Loucy (cell line): ENCODE data around the gene MCM8.

ENCODE experiments used
- H2AFZ ChIP-seq: fragments of 200-600 bp; sonication (generic); 2 replicates; pipeline ENCODE4 v1.6.0; 2016; ENCODE audit warnings: antibody characterized with exemption, mild to moderate bottlenecking, low read length, moderate library complexity
- H3F3A ChIP-seq: fragments of 200-600 bp; 2 replicates; pipeline ENCODE4 v1.6.0; 2016; ENCODE audit warnings: antibody characterized with exemption, low read depth, mild to moderate bottlenecking
- H3K27me3 ChIP-seq: fragments of 200-600 bp; sonication (generic); 2 replicates; pipeline ENCODE4 v1.6.1; 2014; ENCODE audit warnings: low read length, mild to moderate bottlenecking; ENCODE audit not compliant: insufficient read depth, poor library complexity, severe bottlenecking
- H3K36me3 ChIP-seq: fragments of 200-600 bp; sonication (generic); 2 replicates; pipeline ENCODE4 v1.6.1; 2016; ENCODE audit warnings: low read length; ENCODE audit not compliant: insufficient read depth
- H3K4me1 ChIP-seq: fragments of 200-600 bp; sonication (generic); 2 replicates; pipeline ENCODE4 v1.5.1; 2014; ENCODE audit warnings: low read length, mild to moderate bottlenecking; ENCODE audit not compliant: insufficient read depth, poor library complexity, severe bottlenecking
- H3K4me2 ChIP-seq: fragments of 200-600 bp; sonication (generic); 2 replicates; pipeline ENCODE4 v1.6.0; 2014; ENCODE audit warnings: antibody characterized with exemption, low read length, low read depth, mild to moderate bottlenecking; ENCODE audit not compliant: poor library complexity, severe bottlenecking
- H3K4me3 ChIP-seq: fragments of 200-600 bp; sonication (generic); 2 replicates; pipeline ENCODE4 v1.5.1; 2014; ENCODE audit warnings: low read length, mild to moderate bottlenecking, mixed read lengths; ENCODE audit not compliant: poor library complexity, severe bottlenecking
- H3K79me2 ChIP-seq: fragments of 200-600 bp; sonication (generic); 2 replicates; pipeline ENCODE4 v1.6.1; 2014; ENCODE audit warnings: low read length; ENCODE audit not compliant: insufficient read depth
- H3K9ac ChIP-seq: fragments of 200-600 bp; sonication (generic); 2 replicates; pipeline ENCODE4 v1.6.0; 2014; ENCODE audit warnings: mild to moderate bottlenecking, low read depth, low read length, moderate library complexity; ENCODE audit not compliant: poor library complexity, severe bottlenecking
- H3K9me2 ChIP-seq: fragments of 200-600 bp; sonication (generic); replicated peaks from 2 replicates; pipeline ENCODE4 v1.6.1; 2016; ENCODE audit warnings: low read depth, low read length, mixed read lengths
- H3K9me3 ChIP-seq: fragments of 200-600 bp; sonication (generic); 2 replicates; pipeline ENCODE4 v1.6.1; 2014; ENCODE audit warnings: mild to moderate bottlenecking, antibody characterized with exemption, low read length, low read depth; ENCODE audit not compliant: insufficient read depth
- H4K20me1 ChIP-seq: fragments of 200-600 bp; sonication (generic); 2 replicates; pipeline ENCODE4 v1.6.0; 2014; ENCODE audit warnings: antibody characterized with exemption, low read length, mild to moderate bottlenecking; ENCODE audit not compliant: insufficient read depth, poor library complexity, severe bottlenecking
- EZH2phosphoT487 ChIP-seq: fragments of 200-600 bp; IDR thresholded peaks from 2 replicates; pipeline ENCODE4 v1.6.1; 2018; ENCODE audit warnings: antibody characterized with exemption, mild to moderate bottlenecking, moderate library complexity, borderline replicate concordance
- TF ChIP-seq, protein P1 (sequence below): fragments of 200-600 bp; sonication (generic); conservative IDR thresholded peaks from 2 replicates; pipeline ENCODE4 v1.5.1; 2014; ENCODE audit warnings: mild to moderate bottlenecking, antibody characterized with exemption, low read length

Gene MCM8

GRCh38 chr20:5969348-5969935 is 19.0 kb downstream of the MCM8 start:
- no peaks in the 10 kb centered on the region for H3K27me3 ChIP-seq

GRCh38 chr20:5969940-5970339 is 19.5 kb downstream of the MCM8 start:
- Histone ChIP-seq H3K36me3 (peaks cover 76% of the 10 kb centered on the region), H3F3A (no peaks in the 10 kb centered on the region), H3K79me2 (no peaks in the 10 kb centered on the region), H3K9me2 (no peaks in the 10 kb centered on the region), H3K4me3 (no peak overlapping the region), H3K9me3 (no peaks in the 10 kb centered on the region), H3K4me1 (no peaks in the 10 kb centered on the region), H3K4me2 (no peak overlapping the region), H2AFZ (no peak overlapping the region), H3K27me3 (no peaks in the 10 kb centered on the region), H3K9ac (no peak overlapping the region), H4K20me1 (no peaks in the 10 kb centered on the region)
- TF ChIP-seq EZH2phosphoT487, result no peak
- TF ChIP-seq, protein P1, sequence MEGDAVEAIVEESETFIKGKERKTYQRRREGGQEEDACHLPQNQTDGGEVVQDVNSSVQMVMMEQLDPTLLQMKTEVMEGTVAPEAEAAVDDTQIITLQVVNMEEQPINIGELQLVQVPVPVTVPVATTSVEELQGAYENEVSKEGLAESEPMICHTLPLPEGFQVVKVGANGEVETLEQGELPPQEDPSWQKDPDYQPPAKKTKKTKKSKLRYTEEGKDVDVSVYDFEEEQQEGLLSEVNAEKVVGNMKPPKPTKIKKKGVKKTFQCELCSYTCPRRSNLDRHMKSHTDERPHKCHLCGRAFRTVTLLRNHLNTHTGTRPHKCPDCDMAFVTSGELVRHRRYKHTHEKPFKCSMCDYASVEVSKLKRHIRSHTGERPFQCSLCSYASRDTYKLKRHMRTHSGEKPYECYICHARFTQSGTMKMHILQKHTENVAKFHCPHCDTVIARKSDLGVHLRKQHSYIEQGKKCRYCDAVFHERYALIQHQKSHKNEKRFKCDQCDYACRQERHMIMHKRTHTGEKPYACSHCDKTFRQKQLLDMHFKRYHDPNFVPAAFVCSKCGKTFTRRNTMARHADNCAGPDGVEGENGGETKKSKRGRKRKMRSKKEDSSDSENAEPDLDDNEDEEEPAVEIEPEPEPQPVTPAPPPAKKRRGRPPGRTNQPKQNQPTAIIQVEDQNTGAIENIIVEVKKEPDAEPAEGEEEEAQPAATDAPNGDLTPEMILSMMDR, result no peak

More at GRCh38 chr20:5969348-5969935, 19.0 kb downstream of the MCM8 start:
- Histone ChIP-seq H3K79me2 (no peaks in the 10 kb centered on the region), H3K4me3 (no peak overlapping the region), H3K9ac (no peak overlapping the region), H3K36me3 (peaks cover 76% of the 10 kb centered on the region), H2AFZ (no peak overlapping the region), H3F3A (no peaks in the 10 kb centered on the region), H3K4me1 (no peaks in the 10 kb centered on the region), H3K9me3 (no peaks in the 10 kb centered on the region), H4K20me1 (no peaks in the 10 kb centered on the region), H3K4me2 (no peak overlapping the region), H3K9me2 (no peaks in the 10 kb centered on the region)
- TF ChIP-seq EZH2phosphoT487, result no peak
- TF ChIP-seq, protein P1, result no peak

DNA sequence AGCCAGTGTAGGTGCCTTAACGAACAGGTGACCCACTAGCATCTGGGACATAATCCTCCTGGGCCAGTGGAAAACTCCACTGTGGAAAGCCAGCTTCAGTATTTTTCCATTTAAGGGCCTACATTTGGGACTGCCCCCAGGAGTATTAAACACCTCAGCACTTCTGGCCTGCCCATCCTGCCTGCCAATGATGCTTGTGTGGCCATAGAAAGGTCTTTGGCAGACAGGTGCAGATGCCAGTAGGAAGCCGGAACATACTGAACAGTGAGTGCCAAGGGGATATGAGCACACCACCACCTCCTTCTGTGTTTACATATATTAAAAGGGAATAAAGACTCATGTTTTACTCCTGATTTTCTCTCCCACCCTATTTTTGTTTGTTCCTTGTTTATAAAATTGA is 19.9 kb downstream of the MCM8 start:
- no peaks in the 10 kb centered on the region for H3K79me2 ChIP-seq
- H4K20me1 ChIP-seq, result no peaks in the 10 kb centered on the region
- no peaks in the 10 kb centered on the region for H3K9me3 ChIP-seq
- no peaks in the 10 kb centered on the region for H3K9me2 ChIP-seq
- H3K4me3 ChIP-seq, result no peak overlapping the region
- TF ChIP-seq EZH2phosphoT487, result no peak
- TF ChIP-seq, protein P1, result no peak
- no peak overlapping the region for H3K4me2 ChIP-seq
- H3K27me3 ChIP-seq, result no peaks in the 10 kb centered on the region
- peaks cover 76% of the 10 kb centered on the region for H3K36me3 ChIP-seq
- no peaks in the 10 kb centered on the region for H3F3A ChIP-seq
- no peaks in the 10 kb centered on the region for H3K4me1 ChIP-seq
- no peak overlapping the region for H3K9ac ChIP-seq
- H2AFZ ChIP-seq, result no peak overlapping the region
